ENCODE results near the gene CROT.

The CROT gene

DNA sequence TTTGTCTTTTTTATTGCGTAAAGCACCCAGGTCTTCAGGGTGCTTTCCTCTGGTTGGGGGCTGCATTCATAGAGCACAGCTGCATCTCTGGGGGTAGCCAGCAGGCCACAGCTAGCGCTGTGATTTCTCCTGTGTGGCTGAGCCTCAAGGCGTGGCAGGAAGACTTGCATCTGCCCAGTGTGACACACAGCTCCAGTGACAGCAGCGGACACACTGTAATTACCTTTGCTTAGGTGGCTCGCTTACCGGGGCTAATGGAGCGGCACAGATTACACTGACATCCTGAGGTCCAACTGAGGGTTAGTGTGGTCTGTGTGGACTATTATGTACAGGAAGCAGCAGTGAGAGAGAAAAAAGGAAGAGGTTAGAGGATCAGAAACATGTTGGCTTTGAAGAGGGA, 102.9 kb downstream of the CROT start:
- Mint-ChIP-seq H3K36me3 (ENCODE audit: insufficient read depth) (peaks cover 3% of the 10 kb centered on the region), H3K27ac (no peak overlapping the region)
- ATAC-seq (replicated peaks) = no peak

More for the DNA sequence above, 102.9 kb downstream of the CROT start:
- no peaks in the 10 kb centered on the region for H3K9me3 Mint-ChIP-seq
- H3K4me3 Mint-ChIP-seq = no peak overlapping the region
- peaks cover 9 to 18% of the 10 kb centered on the region in 2 donors for H3K27me3 Mint-ChIP-seq
- peaks cover 0 to 4% of the 10 kb centered on the region in 2 donors for H3K4me1 Mint-ChIP-seq (ENCODE audit: low read depth in 2 of 2)
- no peak for DNase-seq

Measured in effector memory CD8-positive, alpha-beta T cell (primary cell).